ENCODE measurements around the gene C1QL1.

- TF ChIP-seq CTCF (IDR thresholded peaks at IDR 0.05; ENCODE audit: low read length) (peak; percentile 42; the same call in 1 of the 2 replicates), EZH2 (IDR thresholded peaks at IDR 0.05; ENCODE audit: borderline replicate concordance, low read length) (no peak)
Observed at GRCh38 chr17:45016823-45017222, 48.7 kb upstream of the C1QL1 start.

Data from OCI-LY1 (cell line).